ENCODE data around the gene ZBTB7C.

The ZBTB7C gene

DNA sequence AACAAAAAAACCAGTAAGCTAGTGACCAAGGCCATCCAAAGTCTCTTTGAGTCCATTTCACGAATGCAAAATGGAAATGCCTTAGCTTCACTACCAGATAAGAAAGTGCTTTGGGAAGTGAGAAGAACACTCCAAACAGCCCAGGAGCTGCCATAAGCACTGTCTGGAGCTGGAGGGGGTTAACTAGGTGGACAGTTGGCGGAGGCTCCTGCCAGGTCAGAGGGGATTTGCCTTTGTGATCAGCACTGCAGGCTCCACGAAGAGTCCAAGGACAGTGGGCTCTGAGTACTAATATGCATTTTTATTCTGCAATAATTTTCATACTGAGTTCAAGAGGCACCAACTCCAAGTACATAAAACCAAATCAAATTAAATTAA lies 245.5 kb downstream of the ZBTB7C start:
- no peaks in the 10 kb centered on the region for H3K27me3 ChIP-seq (ENCODE audit: insufficient read depth, low read length, poor library complexity, severe bottlenecking)
- no peaks in the 10 kb centered on the region for H4K20me1 ChIP-seq (ENCODE audit: insufficient read depth, low read length, poor library complexity, severe bottlenecking)
- no peaks in the 10 kb centered on the region for H3K9me2 ChIP-seq (replicated peaks; ENCODE audit: low read depth, low read length)
- no peaks in the 10 kb centered on the region for H3K79me2 ChIP-seq (ENCODE audit: insufficient read depth, low read length)
- H3K4me2 ChIP-seq (ENCODE audit: low read depth, low read length, poor library complexity, severe bottlenecking) = no peak overlapping the region
- H3K4me1 ChIP-seq (ENCODE audit: insufficient read depth, low read length, poor library complexity, severe bottlenecking) = peaks cover 15% of the 10 kb centered on the region
- H3K9me3 ChIP-seq (ENCODE audit: insufficient read depth, low read depth, low read length) = no peaks in the 10 kb centered on the region
- no peak overlapping the region for H2AFZ ChIP-seq (ENCODE audit: low read length)
- no peaks in the 10 kb centered on the region for H3K36me3 ChIP-seq (ENCODE audit: insufficient read depth, low read length)
- no peak overlapping the region for H3K4me3 ChIP-seq (ENCODE audit: low read length, poor library complexity, severe bottlenecking)
- no peaks in the 10 kb centered on the region for H3F3A ChIP-seq (ENCODE audit: low read depth)
- TF ChIP-seq EZH2phosphoT487 (IDR thresholded peaks at IDR 0.05; ENCODE audit: borderline replicate concordance) = no peak
- TF ChIP-seq, protein P1, sequence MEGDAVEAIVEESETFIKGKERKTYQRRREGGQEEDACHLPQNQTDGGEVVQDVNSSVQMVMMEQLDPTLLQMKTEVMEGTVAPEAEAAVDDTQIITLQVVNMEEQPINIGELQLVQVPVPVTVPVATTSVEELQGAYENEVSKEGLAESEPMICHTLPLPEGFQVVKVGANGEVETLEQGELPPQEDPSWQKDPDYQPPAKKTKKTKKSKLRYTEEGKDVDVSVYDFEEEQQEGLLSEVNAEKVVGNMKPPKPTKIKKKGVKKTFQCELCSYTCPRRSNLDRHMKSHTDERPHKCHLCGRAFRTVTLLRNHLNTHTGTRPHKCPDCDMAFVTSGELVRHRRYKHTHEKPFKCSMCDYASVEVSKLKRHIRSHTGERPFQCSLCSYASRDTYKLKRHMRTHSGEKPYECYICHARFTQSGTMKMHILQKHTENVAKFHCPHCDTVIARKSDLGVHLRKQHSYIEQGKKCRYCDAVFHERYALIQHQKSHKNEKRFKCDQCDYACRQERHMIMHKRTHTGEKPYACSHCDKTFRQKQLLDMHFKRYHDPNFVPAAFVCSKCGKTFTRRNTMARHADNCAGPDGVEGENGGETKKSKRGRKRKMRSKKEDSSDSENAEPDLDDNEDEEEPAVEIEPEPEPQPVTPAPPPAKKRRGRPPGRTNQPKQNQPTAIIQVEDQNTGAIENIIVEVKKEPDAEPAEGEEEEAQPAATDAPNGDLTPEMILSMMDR (conservative IDR thresholded peaks at IDR 0.05; ENCODE audit: low read length) = no peak
- no peak overlapping the region for H3K9ac ChIP-seq (ENCODE audit: low read depth, low read length, poor library complexity, severe bottlenecking)

DNA sequence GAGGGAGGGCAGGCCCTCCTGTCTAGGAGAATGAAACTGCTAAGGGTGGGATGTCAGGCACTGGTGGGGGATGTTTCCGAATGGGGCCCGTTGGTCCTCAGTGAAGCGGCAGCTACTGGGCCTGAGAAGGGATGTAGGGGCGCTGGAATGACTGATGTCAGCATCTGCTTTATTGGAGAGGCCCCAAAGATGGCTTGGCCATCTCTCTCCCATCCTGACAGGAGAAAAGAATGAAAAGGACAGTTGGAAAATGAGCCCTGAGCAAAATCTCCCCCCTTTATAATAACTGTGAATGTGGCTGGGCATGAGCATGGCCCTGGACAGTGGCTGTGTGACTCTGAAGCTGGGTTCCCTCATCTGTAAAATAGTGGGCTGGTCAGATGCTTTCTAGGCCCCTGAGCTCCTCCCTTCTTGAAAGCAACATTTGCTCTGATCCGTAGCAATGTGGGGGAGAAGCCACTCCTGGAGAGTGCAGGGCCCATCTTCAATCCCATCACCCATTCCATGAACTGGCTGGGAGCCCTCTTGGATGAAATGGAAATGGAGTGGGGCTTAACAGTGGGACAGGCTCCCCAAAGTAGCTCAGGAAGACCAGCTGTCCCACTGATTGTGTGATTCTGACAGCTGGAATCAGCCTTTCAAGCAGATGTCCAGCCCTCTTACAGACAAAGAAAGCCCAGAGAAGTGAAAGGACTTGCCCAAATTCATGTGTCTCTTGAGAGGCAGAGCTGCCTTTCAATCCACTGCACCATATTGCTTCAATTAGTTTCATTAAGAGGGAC lies 246.0 kb downstream of the ZBTB7C start:
- Histone ChIP-seq H3K4me3 (ENCODE audit: low read length, poor library complexity, severe bottlenecking) (no peak overlapping the region), H3K9ac (ENCODE audit: low read depth, low read length, poor library complexity, severe bottlenecking) (no peak overlapping the region), H2AFZ (ENCODE audit: low read length) (no peak overlapping the region), H3K4me1 (ENCODE audit: insufficient read depth, low read length, poor library complexity, severe bottlenecking) (peaks cover 15% of the 10 kb centered on the region), H3K4me2 (ENCODE audit: low read depth, low read length, poor library complexity, severe bottlenecking) (no peak overlapping the region), H3K79me2 (ENCODE audit: insufficient read depth, low read length) (no peaks in the 10 kb centered on the region), H3K36me3 (ENCODE audit: insufficient read depth, low read length) (no peaks in the 10 kb centered on the region), H3F3A (ENCODE audit: low read depth) (no peaks in the 10 kb centered on the region), H4K20me1 (ENCODE audit: insufficient read depth, low read length, poor library complexity, severe bottlenecking) (no peaks in the 10 kb centered on the region), H3K9me2 (replicated peaks; ENCODE audit: low read depth, low read length) (no peaks in the 10 kb centered on the region), H3K9me3 (ENCODE audit: insufficient read depth, low read depth, low read length) (no peaks in the 10 kb centered on the region), H3K27me3 (ENCODE audit: insufficient read depth, low read length, poor library complexity, severe bottlenecking) (no peaks in the 10 kb centered on the region)
- no peak for TF ChIP-seq EZH2phosphoT487 (IDR thresholded peaks at IDR 0.05; ENCODE audit: borderline replicate concordance)
- TF ChIP-seq, protein P1 (conservative IDR thresholded peaks at IDR 0.05; ENCODE audit: low read length) = no peak

DNA sequence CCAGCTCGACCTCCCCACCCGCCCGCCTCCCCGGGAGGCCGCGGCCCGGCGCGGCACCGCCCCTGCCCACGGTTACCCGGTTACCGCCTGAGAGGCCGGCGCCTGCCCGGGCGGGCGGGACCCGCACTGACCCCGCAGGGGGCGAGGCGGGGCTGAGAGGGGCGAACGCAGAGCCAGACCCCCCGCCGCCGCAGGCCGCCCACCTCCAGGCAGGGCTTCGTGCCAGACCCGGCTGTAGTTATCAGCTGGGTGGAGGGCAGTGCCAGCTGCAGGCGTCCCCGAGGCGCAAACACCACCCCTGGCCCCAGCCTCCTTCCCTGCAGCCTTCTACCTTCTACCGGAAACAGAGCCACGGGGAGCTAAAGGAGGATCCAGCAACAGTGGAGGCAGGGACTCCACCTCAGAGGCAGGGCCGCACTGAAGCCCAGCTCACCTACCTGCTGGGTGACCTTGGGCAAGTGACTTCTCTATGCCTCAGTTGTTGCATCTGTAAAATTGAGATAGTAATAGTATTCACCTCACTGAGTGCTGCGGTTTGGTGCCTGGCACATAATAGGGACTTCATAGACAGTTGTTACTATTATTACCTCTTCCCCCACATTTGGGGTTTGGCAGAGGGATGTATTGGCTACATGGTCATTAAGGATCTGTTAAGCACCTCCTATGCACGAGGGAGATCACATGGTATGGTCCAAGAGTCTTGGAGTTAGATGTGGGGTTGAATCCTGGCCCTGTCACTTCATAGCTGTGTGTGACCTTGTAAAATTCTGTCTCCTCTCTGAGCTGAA lies 247.1 kb downstream of the ZBTB7C start:
- TF ChIP-seq, protein P1 (conservative IDR thresholded peaks at IDR 0.05; ENCODE audit: low read length) = no peak
- TF ChIP-seq EZH2phosphoT487 (IDR thresholded peaks at IDR 0.05; ENCODE audit: borderline replicate concordance) = no peak
- Histone ChIP-seq H3K36me3 (ENCODE audit: insufficient read depth, low read length) (no peaks in the 10 kb centered on the region), H2AFZ (ENCODE audit: low read length) (peak overlapping the region; percentile 57; the same call in 1 of the 2 replicates), H3K79me2 (ENCODE audit: insufficient read depth, low read length) (no peaks in the 10 kb centered on the region), H3K4me2 (ENCODE audit: low read depth, low read length, poor library complexity, severe bottlenecking) (peak overlapping the region; percentile 66), H3K4me3 (ENCODE audit: low read length, poor library complexity, severe bottlenecking) (peak overlapping the region; percentile 67), H3K9me3 (ENCODE audit: insufficient read depth, low read depth, low read length) (no peaks in the 10 kb centered on the region), H3K27me3 (ENCODE audit: insufficient read depth, low read length, poor library complexity, severe bottlenecking) (no peaks in the 10 kb centered on the region), H3F3A (ENCODE audit: low read depth) (no peaks in the 10 kb centered on the region), H3K9me2 (replicated peaks; ENCODE audit: low read depth, low read length) (no peaks in the 10 kb centered on the region), H3K9ac (ENCODE audit: low read depth, low read length, poor library complexity, severe bottlenecking) (no peak overlapping the region), H4K20me1 (ENCODE audit: insufficient read depth, low read length, poor library complexity, severe bottlenecking) (no peaks in the 10 kb centered on the region), H3K4me1 (ENCODE audit: insufficient read depth, low read length, poor library complexity, severe bottlenecking) (peaks cover 9% of the 10 kb centered on the region)

Measured in Loucy (cell line).